ENCODE measurements around the gene MYBBP1A.
"Not testable (repeated sequence)": the region's sequence is repeated elsewhere in the genome, so short reads cannot be mapped to it uniquely, and the experiment has no call there.

Gene MYBBP1A

DNA sequence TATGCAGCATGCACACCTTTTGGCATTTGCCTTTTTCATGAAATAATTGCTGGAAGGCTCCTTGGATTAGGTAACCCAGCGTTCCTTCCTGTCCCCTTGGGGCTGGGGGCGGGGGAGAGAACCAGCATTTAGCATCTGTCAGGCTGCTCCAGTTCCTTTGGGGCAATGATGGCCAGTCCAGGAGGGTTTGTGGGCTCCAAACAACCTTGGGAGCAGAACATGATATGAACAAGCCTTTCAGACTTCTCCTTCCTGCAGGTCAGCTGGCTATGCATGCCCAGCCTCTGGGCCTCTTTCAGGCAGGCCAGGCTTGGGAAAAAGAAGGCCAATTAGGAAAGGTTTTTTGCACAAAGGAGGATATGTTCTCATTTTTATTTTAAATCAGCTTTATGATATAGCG lies 28.0 kb upstream of the MYBBP1A start:
- Histone ChIP-seq H3K4me1 (peaks cover 13% of the 10 kb centered on the region), H3K36me3 (no peaks in the 10 kb centered on the region), H3K9me3 (peaks cover 4% of the 10 kb centered on the region; the same call in 1 of the 2 replicates), H3K4me3 (ENCODE audit: low read depth, low read length) (no peak overlapping the region), H3K27me3 (peaks cover 17% of the 10 kb centered on the region)
- DNase-seq = no peak
- TF ChIP-seq CTCF (IDR thresholded peaks at IDR 0.05; ENCODE audit: low read depth, low read length) = no peak

DNA sequence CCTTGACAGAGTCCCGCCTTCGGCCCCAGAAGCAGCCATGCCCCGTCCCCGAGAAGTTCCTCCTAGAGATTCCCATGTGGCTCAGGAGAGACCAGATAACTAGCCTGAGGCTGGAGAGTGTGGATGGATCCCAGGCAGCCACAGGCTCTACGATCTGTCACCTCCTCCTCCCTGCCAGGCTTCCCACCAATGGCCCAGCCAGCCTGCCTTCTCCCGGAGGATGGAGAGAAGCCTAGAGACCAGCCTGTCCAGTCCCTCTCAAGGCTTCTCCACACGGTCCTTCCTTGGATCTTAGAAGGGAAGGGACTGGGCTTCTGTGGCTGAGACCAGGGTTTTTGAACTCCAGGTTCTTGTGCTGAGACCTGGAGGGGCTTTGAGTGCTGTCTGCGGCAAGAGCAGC lies 27.5 kb upstream of the MYBBP1A start:
- no peaks in the 10 kb centered on the region for H3K36me3 ChIP-seq
- no peak for TF ChIP-seq CTCF (IDR thresholded peaks at IDR 0.05; ENCODE audit: low read depth, low read length)
- H3K9me3 ChIP-seq = peaks cover 4% of the 10 kb centered on the region; the same call in 1 of the 2 replicates
- DNase-seq = peak; percentile 57
- no peak overlapping the region for H3K4me3 ChIP-seq (ENCODE audit: low read depth, low read length)
- H3K4me1 ChIP-seq = peaks cover 11% of the 10 kb centered on the region
- H3K27me3 ChIP-seq = peaks cover 17% of the 10 kb centered on the region

DNA sequence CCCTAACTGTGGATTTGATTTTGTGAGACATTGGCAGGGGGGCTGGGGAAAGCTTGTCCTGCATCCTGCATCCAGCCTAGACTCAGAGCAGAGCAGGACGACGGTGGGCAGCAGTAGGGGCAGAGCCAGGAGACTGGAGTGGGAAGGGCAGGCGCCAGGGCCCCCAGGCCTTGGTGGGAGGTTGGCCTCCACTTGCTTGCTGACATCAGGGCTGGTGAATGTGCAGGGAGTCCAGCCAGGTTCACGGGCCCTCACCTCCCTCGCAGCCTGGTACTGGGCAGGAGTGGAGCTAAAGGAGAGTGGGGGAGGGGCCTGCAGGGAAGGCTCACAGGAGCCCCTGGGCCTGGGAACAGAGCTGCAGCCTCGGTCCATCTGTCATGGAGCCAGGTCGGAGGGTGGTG lies 26.9 kb upstream of the MYBBP1A start:
- no peaks in the 10 kb centered on the region for H3K36me3 ChIP-seq
- TF ChIP-seq CTCF (IDR thresholded peaks at IDR 0.05; ENCODE audit: low read depth, low read length) = no peak
- H3K27me3 ChIP-seq = peaks cover 17% of the 10 kb centered on the region
- peaks cover 11% of the 10 kb centered on the region for H3K4me1 ChIP-seq
- H3K4me3 ChIP-seq (ENCODE audit: low read depth, low read length) = no peak overlapping the region
- DNase-seq = no peak
- H3K9me3 ChIP-seq = no peaks in the 10 kb centered on the region

DNA sequence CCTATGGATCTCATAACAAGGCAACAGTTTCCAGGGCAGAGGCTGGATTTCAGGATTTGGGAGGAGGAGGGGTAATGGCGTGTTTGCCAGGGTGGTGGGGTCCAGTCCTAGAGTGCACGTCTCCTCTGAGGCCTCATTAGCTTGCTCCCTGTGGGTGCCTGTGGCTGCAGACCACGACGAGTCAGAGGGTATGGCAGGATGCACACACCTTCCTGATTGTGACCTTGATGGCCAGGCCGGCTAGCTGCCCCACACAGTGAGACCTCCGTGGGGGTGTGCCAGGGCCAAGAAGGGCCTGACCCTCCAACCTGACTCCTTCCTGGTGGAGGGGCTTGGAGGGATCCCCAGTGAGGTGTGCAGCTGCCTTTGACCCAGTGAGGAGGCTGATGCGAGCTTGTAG lies 25.1 kb upstream of the MYBBP1A start:
- no peak for DNase-seq
- TF ChIP-seq CTCF (IDR thresholded peaks at IDR 0.05; ENCODE audit: low read depth, low read length) = no peak
- peaks cover 20% of the 10 kb centered on the region for H3K4me1 ChIP-seq
- H3K27me3 ChIP-seq = peaks cover 17% of the 10 kb centered on the region
- H3K9me3 ChIP-seq = no peaks in the 10 kb centered on the region
- no peaks in the 10 kb centered on the region for H3K36me3 ChIP-seq
- H3K4me3 ChIP-seq (ENCODE audit: low read depth, low read length) = no peak overlapping the region

GRCh38 chr17:4579678-4580077 lies 24.5 kb upstream of the MYBBP1A start:
- H3K27me3 ChIP-seq = peaks cover 11% of the 10 kb centered on the region
- peaks cover 20% of the 10 kb centered on the region for H3K4me1 ChIP-seq
- H3K36me3 ChIP-seq = no peaks in the 10 kb centered on the region

DNA sequence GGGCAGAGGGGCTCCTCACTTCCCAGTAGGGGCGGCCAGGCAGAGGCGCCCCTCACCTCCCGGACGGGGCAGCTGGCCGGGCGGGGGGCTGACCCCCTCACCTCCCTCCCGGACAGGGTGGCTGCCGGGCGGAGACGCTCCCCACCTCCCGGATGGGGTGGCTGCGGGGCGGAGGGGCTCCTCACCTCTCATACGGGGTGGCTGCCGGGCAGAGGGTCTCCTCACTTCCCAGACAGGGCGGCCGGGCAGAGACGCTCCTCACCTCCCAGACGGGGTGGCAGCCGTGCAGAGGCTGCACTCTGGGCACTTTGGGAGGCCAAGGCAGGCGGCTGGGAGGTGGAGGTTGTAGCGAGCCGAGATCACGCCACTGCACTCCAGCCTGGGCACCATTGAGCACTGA lies 23.2 kb upstream of the MYBBP1A start:
- H3K27me3 ChIP-seq; H3K36me3 ChIP-seq; DNase-seq; H3K9me3 ChIP-seq; H3K4me3 ChIP-seq (ENCODE audit: low read depth, low read length): not testable (repeated sequence)
- peaks cover 20% of the 10 kb centered on the region for H3K4me1 ChIP-seq

More at GRCh38 chr17:4579678-4580077, 24.5 kb upstream of the MYBBP1A start:
- no peak for TF ChIP-seq CTCF (IDR thresholded peaks at IDR 0.05; ENCODE audit: low read depth, low read length)
- Histone ChIP-seq H3K9me3 (no peaks in the 10 kb centered on the region), H3K4me3 (ENCODE audit: low read depth, low read length) (no peak overlapping the region)
- DNase-seq = no peak
